GM23248 (cell line): Measurements from ENCODE around the gene SKAP1. TPM values are rescaled to one million over a fixed set of nuclear protein-coding genes. Genes with fewer than 3 reads are reported as not detected.

ENCODE experiments used
- DNase-seq: peaks from one replicate; pipeline ENCODE4 v3.0.0-alpha.2; 2015
- H2AFZ ChIP-seq: fragments of 200-600 bp; sonication (generic); 2 replicates; pipeline ENCODE4 v1.6.1; 2016; ENCODE audit warnings: antibody characterized with exemption
- H3F3A ChIP-seq: fragments of 200-600 bp; sonication (generic); 2 replicates; pipeline ENCODE4 v1.6.1; 2016; ENCODE audit warnings: mild to moderate bottlenecking, antibody characterized with exemption, mixed run types; ENCODE audit not compliant: insufficient read depth
- H3K27ac ChIP-seq: fragments of 200-600 bp; sonication (generic); 2 replicates; pipeline ENCODE4 v1.5.1; 2016; ENCODE audit warnings: mild to moderate bottlenecking
- H3K27me3 ChIP-seq: fragments of 200-600 bp; sonication (generic); replicated peaks from 2 replicates; pipeline ENCODE4 v1.6.1; 2016; ENCODE audit warnings: mild to moderate bottlenecking; ENCODE audit not compliant: insufficient read depth
- H3K36me3 ChIP-seq: fragments of 200-600 bp; sonication (generic); 2 replicates; pipeline ENCODE4 v1.6.1; 2016; ENCODE audit warnings: low read depth, mild to moderate bottlenecking
- H3K4me1 ChIP-seq: fragments of 200-600 bp; sonication (generic); 2 replicates; pipeline ENCODE4 v1.6.1; 2016; ENCODE audit warnings: mild to moderate bottlenecking; ENCODE audit not compliant: insufficient read depth
- H3K4me2 ChIP-seq: fragments of 200-600 bp; sonication (generic); one replicate; pipeline ENCODE4 v1.6.1; 2016; ENCODE audit warnings: mild to moderate bottlenecking; ENCODE audit not compliant: unreplicated experiment
- H3K4me3 ChIP-seq: fragments of 200-600 bp; sonication (generic); 2 replicates; pipeline ENCODE4 v1.5.1; 2016; ENCODE audit warnings: mild to moderate bottlenecking
- H3K79me2 ChIP-seq: fragments of 200-600 bp; sonication (generic); 2 replicates; pipeline ENCODE4 v1.6.1; 2016; ENCODE audit warnings: mild to moderate bottlenecking; ENCODE audit not compliant: insufficient read depth
- H3K9ac ChIP-seq: fragments of 200-600 bp; sonication (generic); 2 replicates; pipeline ENCODE4 v1.6.1; 2016; ENCODE audit warnings: mild to moderate bottlenecking
- H3K9me2 ChIP-seq: fragments of 200-600 bp; sonication (generic); 2 replicates; pipeline ENCODE4 v1.6.1; 2016; ENCODE audit warnings: mixed run types, mild to moderate bottlenecking, moderate library complexity; ENCODE audit not compliant: insufficient read depth
- H3K9me3 ChIP-seq: fragments of 200-600 bp; sonication (generic); one replicate; pipeline ENCODE4 v1.6.1; 2017; ENCODE audit warnings: low read depth
- H4K20me1 ChIP-seq: fragments of 200-600 bp; sonication (generic); 2 replicates; pipeline ENCODE4 v1.6.0; 2016; ENCODE audit not compliant: insufficient read depth
- EZH2 ChIP-seq: fragments of 200-600 bp; sonication (generic); IDR thresholded peaks from 2 replicates; pipeline ENCODE4 v1.6.1; 2018; ENCODE audit warnings: antibody characterized with exemption, mild to moderate bottlenecking; ENCODE audit not compliant: insufficient read depth, poor library complexity, severe bottlenecking
- EZH2phosphoT487 ChIP-seq: fragments of 200-600 bp; sonication (generic); IDR thresholded peaks from 2 replicates; pipeline ENCODE4 v1.6.1; 2018; ENCODE audit warnings: antibody characterized with exemption, moderate library complexity, mild to moderate bottlenecking, low read depth; ENCODE audit not compliant: insufficient read depth
- WGBS, 2 experiments: methylation state at CpG; one replicate each; pipeline ENCODE4 v1.1.6; 2015 to 2017; ENCODE audit warnings: low lambda C conversion rate in 2 of 2, low coverage in 1 of 2; ENCODE audit errors: missing lambda C conversion rate in 2 of 2; 5-methylcytosine and 5-hydroxymethylcytosine counted together
- in situ Hi-C: fragments of 300-500 bp; cut with MboI; formaldehyde crosslinking; loops from 2 replicates; pipeline ENCODE4 v1.15.0; 2020
- polyA plus RNA-seq: library from polyadenylated mRNA; unstranded; fragments of >200 nt; fragmentation: Nextera tagmentation; extraction: Ambion mirVana; gene quantifications from 2 replicates; pipeline ENCODE4 v1.2.1, GENCODE V29; 2016
- total RNA-seq: library from RNA; depleted of rRNA; stranded (reverse); fragments of >200 nt; shearing (Covaris generic); gene quantifications from 2 replicates; pipeline ENCODE4 v1.2.3, GENCODE V29; 2014

SKAP1 gene
- total and polyA plus RNA-seq, 2 experiments from 2014 or later: not detected

- DNase-seq: peak; percentile 53
- TF ChIP-seq EZH2: no peak
- TF ChIP-seq EZH2phosphoT487: no peak
- H3K27me3 ChIP-seq: no peaks in the 10 kb centered on the region
- peaks cover 20% of the 10 kb centered on the region for H3F3A ChIP-seq
- no peak overlapping the region for H3K4me2 ChIP-seq
- no peak overlapping the region for H2AFZ ChIP-seq
- no peaks in the 10 kb centered on the region for H3K9me3 ChIP-seq
- H3K27ac ChIP-seq: no peak overlapping the region
- H3K4me1 ChIP-seq: peaks cover 22% of the 10 kb centered on the region
- H3K9ac ChIP-seq: no peak overlapping the region
- H4K20me1 ChIP-seq: no peaks in the 10 kb centered on the region
- no peaks in the 10 kb centered on the region for H3K79me2 ChIP-seq
- no peaks in the 10 kb centered on the region for H3K9me2 ChIP-seq
- no peaks in the 10 kb centered on the region for H3K36me3 ChIP-seq
- in situ Hi-C loops: no loop called here
- 49 to 57% methylated on average over 5 of the region's 5 CpGs for WGBS, 2 experiments
- H3K4me3 ChIP-seq: no peak overlapping the region
Observed at GRCh38 chr17:48261297-48261880, 168.6 kb downstream of the SKAP1 start.

DNA sequence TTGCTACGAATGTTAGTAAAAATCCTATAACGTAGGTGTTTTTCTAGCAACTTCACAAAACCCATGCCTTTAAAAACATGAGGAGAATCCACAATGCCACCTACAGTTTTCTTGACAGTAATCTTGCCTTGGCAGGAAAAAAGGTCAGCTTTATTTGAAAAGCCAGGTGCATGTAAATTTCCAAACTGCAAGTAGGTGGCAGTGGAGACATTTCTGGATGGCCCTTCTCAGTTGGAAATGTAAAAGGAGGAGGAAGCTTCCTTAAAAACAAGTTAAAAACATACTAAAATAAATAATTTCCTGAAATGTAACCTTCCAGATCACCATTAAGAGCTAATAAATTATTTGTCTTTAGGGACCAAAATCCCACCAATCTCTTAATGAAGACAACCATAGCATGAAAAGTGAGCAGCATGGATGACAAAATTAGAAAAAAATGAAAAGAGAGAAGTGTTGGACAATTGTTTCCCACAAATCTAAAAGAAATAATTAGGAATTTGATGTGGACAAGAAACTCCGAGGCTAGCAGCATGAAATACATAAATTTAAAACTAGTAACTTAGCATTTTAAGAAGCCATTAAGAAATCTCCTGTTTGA is 170.2 kb downstream of the SKAP1 start:
- Histone ChIP-seq H3K9ac (no peak overlapping the region), H3K9me2 (no peaks in the 10 kb centered on the region), H3K4me2 (no peak overlapping the region), H3K27ac (no peak overlapping the region), H3K79me2 (no peaks in the 10 kb centered on the region), H4K20me1 (no peaks in the 10 kb centered on the region), H3K27me3 (no peaks in the 10 kb centered on the region), H3K4me3 (no peak overlapping the region), H3K36me3 (no peaks in the 10 kb centered on the region), H3K9me3 (no peaks in the 10 kb centered on the region), H3F3A (peaks cover 6% of the 10 kb centered on the region), H2AFZ (no peak overlapping the region), H3K4me1 (peaks cover 7% of the 10 kb centered on the region)
- in situ Hi-C loops: no loop called here
- DNase-seq: peak; percentile 58
- 43 to 45% methylated on average over 3 of the region's 3 CpGs for WGBS, 2 experiments
- TF ChIP-seq EZH2 (no peak), EZH2phosphoT487 (no peak)

GRCh38 chr17:48258331-48258730 is 171.7 kb downstream of the SKAP1 start:
- Histone ChIP-seq H3K27me3 (no peaks in the 10 kb centered on the region), H3F3A (no peaks in the 10 kb centered on the region), H3K36me3 (no peaks in the 10 kb centered on the region), H3K27ac (no peak overlapping the region), H3K9me2 (no peaks in the 10 kb centered on the region), H3K4me3 (no peak overlapping the region), H3K9ac (no peak overlapping the region), H3K4me1 (no peaks in the 10 kb centered on the region), H3K4me2 (no peak overlapping the region), H3K9me3 (no peaks in the 10 kb centered on the region), H2AFZ (no peak overlapping the region), H4K20me1 (no peaks in the 10 kb centered on the region), H3K79me2 (no peaks in the 10 kb centered on the region)
- in situ Hi-C loops: no loop called here
- TF ChIP-seq EZH2 (no peak), EZH2phosphoT487 (no peak)
- whole genome bisulfite sequencing, 2 experiments: 82 to 88% methylated on average over 1 of the region's 1 CpG
- DNase-seq: no peak

- Histone ChIP-seq H4K20me1 (no peaks in the 10 kb centered on the region), H3F3A (no peaks in the 10 kb centered on the region), H3K4me2 (no peak overlapping the region), H3K9ac (no peak overlapping the region), H3K27me3 (no peaks in the 10 kb centered on the region), H2AFZ (no peak overlapping the region), H3K4me3 (no peak overlapping the region), H3K79me2 (no peaks in the 10 kb centered on the region), H3K27ac (no peak overlapping the region), H3K36me3 (no peaks in the 10 kb centered on the region), H3K4me1 (no peaks in the 10 kb centered on the region), H3K9me2 (no peaks in the 10 kb centered on the region), H3K9me3 (no peaks in the 10 kb centered on the region)
- WGBS, 2 experiments: 61 to 65% methylated on average over 4 of the region's 4 CpGs
- in situ Hi-C loops: no loop called here
- no peak for TF ChIP-seq EZH2phosphoT487
- TF ChIP-seq EZH2: no peak
- no peak for DNase-seq
Observed at GRCh38 chr17:48255759-48256158, 174.3 kb downstream of the SKAP1 start.
